Stimulated activated CD8-positive, alpha-beta memory T cell treated with anti-CD3 and anti-CD28 coated beads, Interleukin-7, amount 100 ng/mL, for 4 hours (primary cell): ENCODE measurements around the gene DNAH2.
A peak's percentile ranks its signal among the peaks of the same experiment; 100 is the strongest.

Source experiments
- DNase-seq, 2 donors: peaks; one replicate each; pipeline ENCODE4 v3.0.0-alpha.2; 2020; ENCODE audit warnings: low read depth in 2 of 2

Gene DNAH2

DNA sequence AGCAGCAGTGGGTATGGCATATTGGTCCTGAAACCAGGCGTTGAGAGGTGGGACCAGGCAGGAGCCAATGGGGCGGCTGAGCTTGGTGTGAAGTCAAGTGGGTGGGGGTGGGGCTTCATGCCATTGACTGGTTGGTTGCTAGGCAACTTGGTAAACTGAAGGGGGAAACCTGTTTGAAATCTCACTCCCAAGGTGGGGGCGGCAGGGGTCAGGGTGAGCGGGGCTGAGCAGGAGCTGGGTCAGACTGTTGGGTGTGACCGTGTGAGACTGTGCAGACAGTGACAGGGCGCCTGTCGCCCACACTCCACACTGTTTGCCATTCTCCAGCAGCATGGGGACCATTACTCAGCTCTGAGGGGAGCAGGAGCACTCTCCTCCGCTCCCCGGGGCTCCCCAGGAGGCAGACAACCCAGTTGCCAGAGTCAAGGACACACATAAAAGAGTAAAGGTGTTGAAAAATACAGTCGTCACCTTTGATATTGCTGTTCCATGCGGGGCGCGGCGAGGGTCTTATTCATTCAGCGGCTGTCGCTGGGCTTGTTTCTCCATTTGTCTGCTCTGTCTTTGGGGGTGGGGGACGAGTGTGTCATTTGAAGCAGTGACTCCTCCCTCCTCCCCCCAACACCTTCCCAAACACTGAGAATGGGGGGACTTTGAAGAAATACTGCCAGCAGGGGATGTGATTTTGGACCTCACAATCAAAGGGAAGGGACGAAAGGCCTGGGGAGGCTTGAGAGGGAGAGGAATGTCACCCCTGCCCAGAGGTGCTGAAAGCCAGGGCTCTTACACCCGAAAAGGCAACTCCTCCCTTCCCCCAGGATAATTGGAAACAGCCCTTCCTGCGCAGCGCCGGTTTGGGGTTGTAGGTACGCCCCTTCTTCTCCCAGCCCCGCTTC, 13.7 kb upstream of the DNAH2 start:
- no peak for DNase-seq

DNA sequence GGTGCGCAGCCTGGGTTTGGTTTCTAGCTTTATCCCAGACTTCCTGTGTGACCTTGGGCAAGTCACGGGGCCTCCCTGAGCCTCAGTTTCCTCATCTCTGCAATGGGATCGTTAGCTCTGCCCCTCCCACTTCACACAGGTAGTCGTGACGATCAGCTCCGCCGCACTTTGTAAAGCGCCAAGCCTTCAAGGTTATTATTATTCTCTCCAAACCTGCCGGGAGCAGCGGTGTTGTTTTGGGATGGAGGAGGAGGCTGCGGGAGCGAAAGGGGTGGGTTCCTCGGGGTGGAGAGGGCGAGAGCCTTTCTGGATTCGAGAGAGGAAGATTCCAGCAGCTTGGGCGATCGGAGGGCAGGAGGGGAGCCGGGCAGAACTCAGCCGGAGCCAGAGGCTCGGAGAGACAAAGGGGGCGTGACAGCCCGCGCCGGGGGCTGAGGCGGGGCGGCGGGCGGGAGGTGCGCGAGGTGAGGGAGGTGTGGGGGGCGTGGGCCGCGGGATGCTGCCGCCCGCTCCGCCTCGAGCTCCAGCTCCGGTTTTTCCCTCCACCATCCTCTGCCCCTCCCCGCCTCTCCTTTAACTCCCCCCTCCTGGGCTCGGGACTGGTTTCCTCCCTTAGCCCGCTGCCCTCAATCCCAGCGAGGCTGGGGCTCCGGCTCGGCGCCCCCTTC, 12.8 kb upstream of the DNAH2 start, which contains the start of gene EFNB3:
Gene EFNB3 (plus strand): TSS at position 602 of the 668 bp plus-strand sequence. CDS start 397 bp downstream, outside the sequence.
- DNase-seq, result peak in 1 of 2 donors; percentile 28

DNA sequence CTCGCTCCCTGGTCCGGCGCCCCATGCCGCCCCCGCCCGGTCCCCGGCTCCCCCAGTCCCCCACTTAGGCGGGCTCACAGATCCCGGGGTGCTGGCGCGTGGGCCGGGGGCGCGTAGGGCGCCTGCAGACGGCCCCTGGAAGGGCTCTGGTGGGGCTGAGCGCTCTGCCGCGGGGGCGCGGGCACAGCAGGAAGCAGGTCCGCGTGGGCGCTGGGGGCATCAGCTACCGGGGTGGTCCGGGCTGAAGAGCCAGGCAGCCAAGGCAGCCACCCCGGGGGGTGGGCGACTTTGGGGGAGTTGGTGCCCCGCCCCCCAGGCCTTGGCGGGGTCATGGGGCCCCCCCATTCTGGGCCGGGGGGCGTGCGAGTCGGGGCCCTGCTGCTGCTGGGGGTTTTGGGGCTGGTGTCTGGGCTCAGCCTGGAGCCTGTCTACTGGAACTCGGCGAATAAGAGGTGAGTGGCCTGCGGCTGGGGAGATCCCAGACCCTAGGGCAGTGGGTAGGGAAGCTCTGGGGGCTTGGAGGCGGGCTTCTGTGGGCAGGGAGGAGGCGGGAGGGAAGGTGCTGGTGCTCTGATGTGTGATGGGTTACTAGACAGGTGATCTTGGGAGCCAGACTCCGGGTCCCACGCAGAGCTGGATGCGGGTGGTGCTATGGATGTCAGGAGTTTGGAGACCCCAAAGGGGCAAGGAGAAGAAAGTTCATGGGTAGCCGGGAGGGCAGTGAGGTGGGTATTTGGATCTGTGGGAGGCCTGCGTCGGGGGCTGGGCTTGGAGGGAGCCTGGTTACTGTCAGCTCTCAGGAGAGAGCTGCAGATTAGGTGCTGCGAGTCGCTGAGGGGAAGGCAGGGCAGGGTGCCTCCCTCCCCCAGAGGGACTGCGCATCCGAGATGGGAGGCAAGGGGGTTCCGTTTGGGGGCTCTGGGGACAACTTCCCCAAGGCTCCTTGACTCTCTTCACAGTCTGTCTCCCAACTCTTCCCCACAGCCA, 12.0 kb upstream of the DNAH2 start:
- no peak for DNase-seq

DNA sequence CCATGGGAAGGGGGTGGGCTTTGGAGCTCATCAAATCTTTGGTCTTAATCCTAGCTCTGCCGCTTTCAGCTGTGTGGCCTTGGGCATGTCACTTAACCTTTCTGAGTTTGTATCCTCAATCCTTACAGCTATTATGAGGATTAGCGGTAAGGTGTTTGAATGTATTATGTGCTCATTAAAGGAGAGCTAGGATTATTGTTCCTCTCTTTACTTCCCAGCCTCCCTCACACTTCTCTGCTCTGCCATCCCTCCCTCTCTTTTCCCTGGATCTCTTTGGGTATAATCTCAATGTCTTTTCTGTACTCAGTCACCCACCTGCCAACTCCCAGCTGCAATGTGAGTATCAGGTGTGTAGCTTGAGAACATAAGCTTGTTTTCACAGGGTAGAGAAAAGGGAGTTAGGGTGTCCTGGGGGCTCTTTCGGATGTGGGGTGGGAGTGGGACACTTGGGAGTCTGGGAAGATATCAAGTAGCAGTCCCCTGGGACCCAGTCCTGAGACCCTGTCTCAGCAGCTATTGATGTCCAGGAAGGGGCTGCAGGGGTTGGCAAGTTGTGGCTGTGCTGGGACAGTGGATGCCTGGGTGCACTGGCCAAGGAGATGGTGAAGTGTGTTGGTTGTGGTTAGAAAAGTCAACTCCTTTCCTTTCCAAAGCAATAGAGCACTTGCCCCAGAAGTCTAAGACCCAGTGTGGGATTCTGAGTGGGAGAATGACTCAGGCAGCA, 10.8 kb upstream of the DNAH2 start:
- DNase-seq, result no peak

DNA sequence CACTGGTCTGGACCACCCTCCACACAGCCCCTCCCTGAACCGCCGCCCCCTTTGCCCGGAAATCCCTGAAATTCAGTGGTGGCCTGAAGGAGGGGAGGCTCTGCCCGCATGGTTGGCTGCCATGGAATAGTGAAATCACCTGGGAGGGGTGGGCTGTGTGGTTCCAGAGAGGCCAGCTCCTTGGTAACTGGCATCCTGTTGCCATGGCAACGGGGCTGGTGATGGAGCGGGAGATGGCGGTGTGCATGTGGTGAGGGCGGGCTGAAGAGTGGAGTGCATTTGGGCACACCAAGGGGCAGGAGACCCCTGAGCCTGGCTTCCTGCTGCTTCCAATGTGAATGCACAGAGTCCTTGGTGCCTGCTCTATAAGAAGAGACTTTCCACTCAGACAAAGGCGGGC, 10.1 kb upstream of the DNAH2 start:
- no peak for DNase-seq

DNA sequence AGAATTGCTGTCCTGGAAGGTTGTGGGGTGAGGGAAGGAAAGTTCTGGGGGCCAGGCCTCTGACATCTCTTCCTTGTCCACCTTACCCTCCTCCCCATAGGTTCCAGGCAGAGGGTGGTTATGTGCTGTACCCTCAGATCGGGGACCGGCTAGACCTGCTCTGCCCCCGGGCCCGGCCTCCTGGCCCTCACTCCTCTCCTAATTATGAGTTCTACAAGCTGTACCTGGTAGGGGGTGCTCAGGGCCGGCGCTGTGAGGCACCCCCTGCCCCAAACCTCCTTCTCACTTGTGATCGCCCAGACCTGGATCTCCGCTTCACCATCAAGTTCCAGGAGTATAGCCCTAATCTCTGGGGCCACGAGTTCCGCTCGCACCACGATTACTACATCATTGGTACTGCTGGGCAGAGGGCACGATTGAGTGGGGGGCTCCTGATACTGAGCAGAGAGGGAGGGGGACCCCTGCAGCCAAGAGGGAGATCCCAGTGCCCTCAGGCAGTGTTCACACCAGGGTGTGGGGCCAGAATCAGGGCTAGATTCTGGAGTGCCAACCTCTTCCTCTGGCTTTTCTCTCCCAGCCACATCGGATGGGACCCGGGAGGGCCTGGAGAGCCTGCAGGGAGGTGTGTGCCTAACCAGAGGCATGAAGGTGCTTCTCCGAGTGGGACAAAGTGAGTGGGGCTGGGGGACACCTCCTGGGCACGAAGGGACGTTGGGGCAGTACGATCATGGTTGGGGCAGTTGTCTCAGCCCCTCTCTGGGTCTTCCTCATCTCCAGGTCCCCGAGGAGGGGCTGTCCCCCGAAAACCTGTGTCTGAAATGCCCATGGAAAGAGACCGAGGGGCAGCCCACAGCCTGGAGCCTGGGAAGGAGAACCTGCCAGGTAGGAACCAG, 9.4 kb upstream of the DNAH2 start:
- no peak for DNase-seq

DNA sequence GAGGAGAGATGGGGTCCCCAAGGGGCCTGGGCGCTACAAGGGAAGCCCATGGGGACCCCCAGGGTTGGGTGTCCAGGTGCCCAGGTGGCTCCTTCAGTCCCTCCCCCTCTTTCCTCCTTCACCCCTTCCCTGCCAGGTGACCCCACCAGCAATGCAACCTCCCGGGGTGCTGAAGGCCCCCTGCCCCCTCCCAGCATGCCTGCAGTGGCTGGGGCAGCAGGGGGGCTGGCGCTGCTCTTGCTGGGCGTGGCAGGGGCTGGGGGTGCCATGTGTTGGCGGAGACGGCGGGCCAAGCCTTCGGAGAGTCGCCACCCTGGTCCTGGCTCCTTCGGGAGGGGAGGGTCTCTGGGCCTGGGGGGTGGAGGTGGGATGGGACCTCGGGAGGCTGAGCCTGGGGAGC, 8.5 kb upstream of the DNAH2 start:
- DNase-seq, result no peak

DNA sequence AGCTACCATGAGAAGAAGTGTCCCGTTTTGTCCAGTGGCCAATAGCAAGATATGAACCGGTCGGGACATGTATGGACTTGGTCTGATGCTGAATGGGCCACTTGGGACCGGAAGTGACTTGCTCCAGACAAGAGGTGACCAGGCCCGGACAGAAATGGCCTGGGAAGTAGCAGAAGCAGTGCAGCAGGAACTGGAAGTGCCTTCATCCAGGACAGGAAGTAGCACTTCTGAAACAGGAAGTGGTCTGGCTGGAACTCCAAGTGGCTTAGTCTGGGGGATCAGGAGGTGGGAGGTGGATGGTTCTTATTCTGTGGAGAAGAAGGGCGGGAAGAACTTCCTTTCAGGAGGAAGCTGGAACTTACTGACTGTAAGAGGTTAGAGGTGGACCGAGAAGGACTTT, 7.2 kb upstream of the DNAH2 start:
- DNase-seq, result no peak

DNA sequence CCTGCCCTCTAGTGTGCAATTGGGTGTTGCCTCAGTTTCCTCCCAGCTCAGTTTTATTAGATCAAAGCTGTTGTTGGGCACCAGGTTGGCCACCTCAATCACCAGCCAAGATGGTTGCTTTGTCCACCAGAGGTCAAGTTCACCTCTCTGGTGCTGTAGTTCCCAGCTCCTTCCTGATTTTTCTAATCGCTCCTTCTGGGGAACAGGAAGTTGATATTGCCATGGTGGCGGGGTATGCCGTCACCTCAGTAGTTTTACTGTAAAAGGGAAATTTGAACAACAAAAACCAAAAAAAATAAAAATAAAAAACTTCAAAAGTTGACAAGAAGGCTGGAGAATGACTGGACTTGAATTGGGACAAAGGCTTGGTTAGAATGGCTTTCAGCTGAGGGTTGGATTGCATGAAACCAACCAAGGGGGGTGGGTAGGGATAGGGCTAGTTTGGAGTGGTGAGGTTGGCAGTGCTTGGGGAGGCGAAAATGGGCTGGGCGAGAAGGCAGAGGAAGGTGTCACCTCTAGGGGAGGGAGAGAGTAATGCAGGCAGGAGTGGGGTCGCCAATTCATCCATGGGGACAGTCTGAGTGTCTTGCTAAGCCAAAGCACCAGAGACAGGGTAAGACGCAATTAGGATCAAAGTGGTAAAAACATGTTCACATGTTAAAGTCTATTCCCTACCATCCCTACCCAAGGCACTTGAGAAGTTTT, 6.3 kb upstream of the DNAH2 start:
- DNase-seq, result no peak

DNA sequence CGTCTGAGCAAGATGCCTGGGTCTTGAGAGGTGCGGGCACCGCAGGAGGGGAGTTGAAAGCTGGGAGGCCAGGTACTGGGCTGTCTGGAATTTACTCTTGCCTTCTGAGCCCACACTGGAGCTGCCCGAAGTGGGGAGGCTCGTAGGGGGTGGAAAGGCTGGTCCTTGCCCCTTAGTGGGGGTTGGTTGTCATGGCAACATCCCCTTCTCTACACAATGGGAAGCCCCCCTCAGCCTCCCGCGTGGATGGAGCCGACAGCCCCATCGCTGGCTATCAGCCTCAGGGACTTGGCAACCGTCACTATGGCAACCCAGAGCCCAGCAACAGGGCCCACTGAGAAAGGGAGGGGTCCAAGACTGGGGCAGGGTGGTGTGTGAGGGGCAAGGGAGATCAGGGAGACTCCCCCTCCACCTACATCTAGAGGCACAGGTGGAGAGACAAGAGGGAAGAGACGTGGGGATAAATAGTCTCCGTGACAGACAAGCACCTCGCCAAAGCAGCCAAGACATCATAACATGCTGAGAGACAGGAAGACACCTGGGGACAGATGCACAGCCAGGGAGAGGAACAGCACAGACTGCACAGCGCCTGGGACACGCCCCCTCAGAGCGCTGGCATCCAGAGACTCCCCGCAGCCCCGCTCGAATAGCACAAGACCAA, 5.3 kb upstream of the DNAH2 start:
- no peak for DNase-seq

DNA sequence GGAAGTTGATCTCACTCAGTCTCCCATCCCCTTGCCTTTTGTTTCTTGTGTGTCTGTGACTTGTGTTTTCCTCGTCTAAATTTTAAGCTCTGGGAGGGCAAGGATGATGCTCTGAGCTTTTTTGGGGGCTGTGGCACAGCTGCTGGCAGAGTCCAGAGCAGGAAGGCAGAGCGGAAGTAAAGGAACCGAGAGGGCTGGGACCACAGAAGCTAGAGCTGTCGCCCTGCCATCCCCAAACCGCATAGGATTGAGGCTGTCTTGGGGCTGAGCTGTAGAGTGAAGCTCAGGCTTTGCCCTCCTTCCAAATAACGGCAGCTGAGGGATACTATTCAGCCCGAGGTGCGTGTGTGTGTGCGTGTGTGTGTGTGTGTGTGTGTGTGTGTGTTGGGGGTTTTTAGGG, 3.8 kb upstream of the DNAH2 start:
- DNase-seq, result no peak

DNA sequence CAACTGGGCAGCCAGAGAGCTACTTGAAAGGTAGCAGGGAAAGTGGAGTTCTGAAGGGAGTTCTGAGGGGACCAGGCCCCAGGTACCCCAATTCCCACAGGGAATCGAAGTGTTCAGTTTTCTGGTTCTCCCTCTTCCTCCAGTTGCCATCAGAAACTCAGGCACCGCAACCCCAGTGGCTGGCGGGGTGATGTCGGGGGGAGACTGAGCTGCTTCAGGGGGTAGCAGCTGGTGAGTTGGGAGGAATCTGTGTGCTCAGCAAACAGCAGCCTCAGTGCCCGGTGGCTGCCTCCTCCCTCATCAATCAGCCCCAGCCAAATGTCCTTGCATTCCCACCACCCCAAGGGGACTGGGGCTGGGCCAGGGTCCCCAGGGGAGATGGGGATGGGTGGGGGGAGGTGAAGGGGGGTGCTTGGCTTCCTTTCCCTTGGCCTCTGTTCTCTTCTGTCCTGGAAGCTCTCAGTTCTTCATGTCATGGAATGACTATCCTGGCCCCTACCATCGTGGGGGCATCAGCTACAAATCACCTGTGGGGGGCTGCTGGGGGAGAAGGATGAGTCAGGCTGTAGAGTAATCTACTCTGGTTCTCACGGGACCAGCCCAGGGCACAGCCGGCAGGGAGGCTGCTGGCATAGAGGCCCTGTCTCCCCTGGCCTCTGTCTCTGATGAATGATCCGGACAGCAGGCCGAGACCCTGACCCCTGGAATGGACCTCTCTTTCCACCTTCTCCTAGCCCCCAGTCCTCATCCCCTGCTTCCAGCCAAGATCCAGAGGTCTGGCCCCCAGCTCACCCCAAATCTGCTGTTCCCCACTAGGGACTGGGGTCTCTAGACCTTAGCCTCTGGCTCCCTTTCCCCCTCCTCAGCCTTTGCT, 2.6 kb upstream of the DNAH2 start:
- DNase-seq, result no peak

DNA sequence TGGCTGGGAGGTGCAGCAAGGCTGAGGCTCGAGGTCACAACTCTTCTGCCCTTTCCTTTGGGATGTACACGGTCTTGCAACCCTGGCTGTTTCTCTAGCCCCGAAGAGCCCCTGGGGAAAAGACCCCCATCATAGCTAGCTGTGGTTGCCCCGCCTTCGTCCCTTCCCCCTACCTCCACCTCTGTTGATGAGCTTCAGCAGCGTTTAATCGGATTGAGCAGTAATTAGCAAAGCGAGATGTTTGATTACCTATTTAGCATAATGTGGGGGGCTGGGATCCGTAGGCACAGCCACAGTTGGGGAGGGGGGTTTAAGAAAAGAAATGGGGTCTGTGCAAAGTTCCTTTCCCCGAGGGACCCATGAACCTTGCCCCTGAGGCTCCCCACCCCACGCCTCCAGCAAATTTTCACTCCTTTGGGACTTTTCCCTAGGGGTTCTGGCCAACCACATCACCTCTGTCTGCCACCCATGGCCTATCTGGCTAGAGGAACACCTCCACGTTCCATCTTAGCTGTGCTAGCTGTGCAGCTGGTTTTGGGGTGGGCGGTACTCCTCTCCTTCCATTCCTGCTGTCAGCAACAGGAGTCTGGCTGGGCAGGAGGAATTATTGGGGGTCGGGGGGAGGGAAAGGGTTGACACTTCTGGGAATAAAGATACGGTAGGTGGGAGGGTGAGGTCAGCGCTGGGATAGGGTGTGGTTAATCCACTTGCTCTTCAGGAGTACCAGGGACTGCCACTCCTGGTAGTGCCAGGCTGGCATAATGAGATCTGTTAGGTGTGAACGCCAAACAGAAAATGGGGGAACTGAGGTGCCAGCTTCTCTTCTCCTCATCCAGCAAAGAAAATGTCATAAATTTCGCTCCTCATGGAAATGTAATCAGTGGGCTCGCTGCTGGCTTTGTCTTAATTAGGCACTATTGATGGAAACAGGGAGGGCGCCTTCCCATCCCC, 1.3 kb upstream of the DNAH2 start:
- no peak for DNase-seq

DNA sequence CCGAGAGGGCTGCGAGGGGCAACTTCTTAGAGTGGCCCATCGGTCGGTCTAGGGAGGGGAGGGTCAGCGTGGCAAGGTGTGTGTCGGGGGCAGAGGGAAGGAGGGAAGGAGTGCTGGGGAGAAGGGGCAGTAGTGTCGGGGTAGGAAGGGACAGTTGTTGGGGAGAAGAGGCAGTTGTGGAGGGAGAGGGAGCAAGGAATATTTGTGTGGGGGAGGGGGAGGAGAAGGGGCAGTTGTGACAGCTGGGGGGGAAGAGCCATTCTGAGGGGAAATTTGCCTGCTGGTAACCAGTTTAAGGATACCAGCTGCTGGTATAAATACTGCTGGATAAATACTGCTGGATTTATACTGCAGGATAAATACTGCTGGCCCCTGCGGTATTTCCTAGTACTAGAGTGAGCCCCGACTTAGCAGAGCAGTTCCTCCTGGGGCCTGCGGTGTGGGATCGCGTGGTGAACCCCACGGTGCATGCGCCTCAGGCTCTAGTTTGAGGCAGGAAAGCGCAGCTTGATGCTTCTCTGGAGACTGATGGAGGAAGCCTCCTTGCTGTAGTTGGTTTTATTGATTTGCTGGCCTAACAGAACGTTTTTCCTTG, 309 bp downstream of the DNAH2 start:
- DNase-seq, result no peak

DNA sequence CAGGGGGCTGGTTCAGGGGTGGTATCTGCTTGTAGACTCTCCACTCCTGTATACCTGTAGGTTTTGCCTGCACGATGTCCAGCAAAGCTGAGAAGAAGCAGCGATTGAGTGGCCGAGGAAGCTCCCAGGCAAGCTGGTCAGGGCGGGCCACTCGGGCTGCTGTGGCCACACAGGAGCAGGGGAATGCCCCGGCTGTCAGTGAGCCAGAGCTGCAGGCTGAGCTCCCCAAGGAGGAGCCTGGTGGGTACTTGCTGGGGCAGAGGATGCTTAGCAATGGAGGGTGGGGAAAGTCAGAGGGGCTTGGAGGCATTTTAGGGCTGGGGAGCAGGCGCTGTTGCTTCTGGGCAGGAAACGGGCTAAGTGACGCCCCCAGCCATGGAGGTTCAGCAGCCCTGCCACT, 2.1 kb downstream of the DNAH2 start:
- DNase-seq, result no peak

DNA sequence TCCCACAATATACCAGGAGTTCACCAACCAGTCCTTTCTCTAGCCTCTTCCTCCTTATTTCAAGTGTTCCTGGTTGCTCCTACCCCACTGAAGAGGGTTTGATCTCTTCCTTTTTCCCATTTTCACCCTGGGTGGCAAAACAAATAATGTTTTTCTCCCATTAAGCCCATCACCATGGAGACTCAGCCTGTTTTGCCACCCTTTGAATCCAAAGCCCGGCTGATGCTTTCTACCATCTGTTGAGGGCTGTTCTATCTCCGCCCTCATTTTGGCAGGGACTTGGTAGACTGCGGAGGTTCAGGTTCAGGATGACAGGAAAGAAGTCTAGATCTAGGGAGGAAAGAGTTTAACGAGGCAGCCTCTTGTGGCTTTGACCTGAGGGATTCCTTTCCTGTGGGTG, 2.6 kb downstream of the DNAH2 start:
- no peak for DNase-seq

DNA sequence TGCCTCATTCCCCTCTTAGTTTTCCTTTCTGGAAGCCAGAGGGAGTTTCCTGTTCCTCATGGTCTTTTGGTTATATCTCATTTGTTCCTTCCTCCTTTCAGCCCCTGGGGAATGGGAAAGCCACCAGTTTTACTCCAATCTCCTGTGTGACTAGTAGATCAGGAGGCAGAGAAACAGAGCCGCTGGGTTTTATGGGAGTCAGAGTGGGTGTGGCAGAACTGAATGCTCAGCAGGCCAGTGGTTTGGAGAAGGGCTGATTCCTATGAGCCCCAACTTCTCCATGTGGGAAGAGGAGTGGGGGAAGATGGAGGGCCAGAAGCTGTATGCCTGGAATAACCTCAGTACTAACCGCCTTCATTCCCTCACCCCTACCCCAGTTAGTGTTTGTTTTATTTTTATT, 4.1 kb downstream of the DNAH2 start:
- DNase-seq, result no peak
